Adipocyte (in vitro differentiated cells): ENCODE measurements around the gene SHLD2.
"Not testable (repeated sequence)": the region's sequence is repeated elsewhere in the genome, so short reads cannot be mapped to it uniquely, and the experiment has no call there.

Experiments
- DNase-seq: peaks from one replicate; pipeline ENCODE4 v3.0.0-alpha.2; 2015; ENCODE audit warnings: low read depth
- H3K27me3 ChIP-seq: replicated peaks from 2 replicates; pipeline ENCODE4 v1.7.0; 2013; ENCODE audit warnings: mild to moderate bottlenecking, low read length, moderate library complexity; ENCODE audit not compliant: control insufficient read depth, insufficient read depth
- H3K36me3 ChIP-seq: 2 replicates; pipeline ENCODE4 v1.7.0; 2013; ENCODE audit warnings: low read length, mild to moderate bottlenecking, moderate library complexity; ENCODE audit not compliant: control insufficient read depth, insufficient read depth, severe bottlenecking
- H3K4me1 ChIP-seq: 2 replicates; pipeline ENCODE4 v1.7.0; 2013; ENCODE audit warnings: mild to moderate bottlenecking, low read length, moderate library complexity; ENCODE audit not compliant: control insufficient read depth, insufficient read depth
- H3K4me3 ChIP-seq: 2 replicates; pipeline ENCODE4 v1.7.0; 2013; ENCODE audit warnings: mild to moderate bottlenecking, low read length, moderate library complexity
- H3K9ac ChIP-seq: 2 replicates; pipeline ENCODE4 v1.7.0; 2013; ENCODE audit warnings: mild to moderate bottlenecking, low read length, moderate library complexity
- H3K9me3 ChIP-seq: 2 replicates; pipeline ENCODE4 v1.7.0; 2013; ENCODE audit warnings: mild to moderate bottlenecking, low read length, moderate library complexity; ENCODE audit not compliant: control insufficient read depth

Gene SHLD2

DNA sequence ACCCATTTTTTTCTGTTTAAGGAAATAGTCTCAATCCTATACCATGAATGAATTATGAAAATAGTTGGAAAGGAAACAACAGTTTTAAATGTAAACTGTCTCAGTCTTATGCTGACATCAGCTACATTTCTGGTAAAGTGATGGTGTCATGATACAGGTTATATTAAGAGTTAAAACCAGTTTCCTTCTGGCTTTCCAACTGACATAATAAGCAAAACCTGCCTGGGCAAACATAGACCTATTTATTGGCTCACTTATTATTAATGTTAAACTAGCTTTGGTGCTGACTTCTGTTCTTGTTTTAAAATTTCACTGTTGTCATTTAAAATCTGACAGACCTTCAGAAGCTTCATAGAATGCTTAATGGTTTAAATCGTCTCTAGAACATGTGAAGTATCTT lies 24.0 kb downstream of the SHLD2 start:
- not testable (repeated sequence) for H3K9ac ChIP-seq, H3K4me1 ChIP-seq, H3K9me3 ChIP-seq, H3K36me3 ChIP-seq, DNase-seq, H3K27me3 ChIP-seq, H3K4me3 ChIP-seq

GRCh38 chr10:87123351-87123750 lies 28.3 kb downstream of the SHLD2 start:
- not testable (repeated sequence) for H3K4me1 ChIP-seq, H3K9ac ChIP-seq, H3K9me3 ChIP-seq, DNase-seq, H3K36me3 ChIP-seq, H3K27me3 ChIP-seq, H3K4me3 ChIP-seq

DNA sequence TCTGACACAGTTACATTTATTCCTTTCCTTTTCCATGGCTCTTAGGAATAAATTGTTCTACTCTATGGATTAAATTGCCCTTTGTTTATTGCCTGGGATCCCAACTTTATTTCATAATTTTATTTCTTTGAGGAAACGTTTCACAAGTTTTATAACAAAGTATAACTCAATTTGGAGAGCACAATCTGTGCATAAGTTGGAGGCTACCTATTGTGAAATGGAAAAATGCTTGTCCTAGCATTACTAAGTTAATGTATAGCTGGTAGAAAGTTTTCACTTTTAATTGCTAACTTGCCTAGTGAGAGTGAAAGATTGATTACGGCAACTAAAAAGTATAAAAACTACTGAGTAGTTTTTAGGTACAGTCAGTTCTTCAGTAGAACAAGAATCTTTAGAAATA lies 32.0 kb downstream of the SHLD2 start:
- DNase-seq, H3K27me3 ChIP-seq, H3K4me3 ChIP-seq, H3K9ac ChIP-seq, H3K9me3 ChIP-seq, H3K4me1 ChIP-seq, H3K36me3 ChIP-seq: not testable (repeated sequence)

GRCh38 chr10:87127607-87128156 lies 32.7 kb downstream of the SHLD2 start:
- not testable (repeated sequence) for H3K9ac ChIP-seq, H3K9me3 ChIP-seq, DNase-seq, H3K36me3 ChIP-seq, H3K4me3 ChIP-seq, H3K27me3 ChIP-seq, H3K4me1 ChIP-seq

DNA sequence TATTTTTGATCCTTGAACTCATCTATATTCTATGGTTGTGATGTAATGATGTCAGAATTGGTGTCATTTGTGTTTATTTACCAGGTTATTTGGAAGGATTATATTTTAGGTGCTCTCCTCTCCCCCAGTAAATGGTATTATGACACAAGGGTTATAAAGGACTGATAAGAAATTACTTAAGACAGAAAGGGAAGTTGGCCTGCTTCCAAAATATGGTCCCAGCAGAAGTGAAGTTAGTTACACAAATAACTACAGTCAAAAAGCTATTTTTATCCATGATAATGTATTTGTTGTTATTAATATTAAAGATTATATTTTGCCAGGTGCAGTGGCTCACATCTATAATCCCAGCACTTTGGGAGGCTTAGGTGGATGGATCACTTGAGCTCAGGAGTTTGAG lies 37.2 kb downstream of the SHLD2 start:
- not testable (repeated sequence) for DNase-seq

GRCh38 chr10:87133936-87134335 lies 38.9 kb downstream of the SHLD2 start:
- not testable (repeated sequence) for H3K4me1 ChIP-seq, H3K9me3 ChIP-seq, H3K4me3 ChIP-seq, H3K27me3 ChIP-seq, H3K36me3 ChIP-seq, DNase-seq, H3K9ac ChIP-seq

More for the DNA sequence above, 37.2 kb downstream of the SHLD2 start:
- not testable (repeated sequence) for H3K27me3 ChIP-seq, H3K36me3 ChIP-seq, H3K9me3 ChIP-seq, H3K9ac ChIP-seq, H3K4me1 ChIP-seq, H3K4me3 ChIP-seq

DNA sequence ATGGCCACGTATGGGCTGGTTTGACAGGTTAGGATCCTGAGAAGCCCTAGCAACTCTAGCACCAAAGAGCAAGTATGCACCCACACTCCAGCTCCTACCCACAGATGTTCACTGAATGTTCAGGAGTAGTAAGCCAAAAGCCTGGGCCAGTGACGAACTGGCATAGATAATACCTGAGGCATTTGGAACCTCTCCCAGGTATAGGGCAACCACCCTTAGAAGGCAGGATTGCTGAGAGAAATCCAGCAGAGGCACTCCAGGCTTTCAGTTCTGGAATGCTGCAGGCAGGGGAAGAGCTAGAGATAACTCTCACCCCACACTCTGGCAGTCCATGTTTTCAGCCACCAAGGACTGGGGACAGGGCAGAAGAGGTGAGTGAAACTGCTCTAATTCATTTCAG lies 39.4 kb downstream of the SHLD2 start:
- not testable (repeated sequence) for H3K36me3 ChIP-seq, H3K4me1 ChIP-seq, H3K4me3 ChIP-seq, H3K9ac ChIP-seq, H3K9me3 ChIP-seq, H3K27me3 ChIP-seq, DNase-seq

- not testable (repeated sequence) for H3K36me3 ChIP-seq, H3K4me1 ChIP-seq, H3K4me3 ChIP-seq, H3K9ac ChIP-seq, DNase-seq, H3K27me3 ChIP-seq, H3K9me3 ChIP-seq
Observed at GRCh38 chr10:87137478-87137877, 42.5 kb downstream of the SHLD2 start.

GRCh38 chr10:87142230-87143108 lies 47.5 kb downstream of the SHLD2 start:
- DNase-seq = peak; percentile 56
- H3K9me3 ChIP-seq, H3K36me3 ChIP-seq, H3K27me3 ChIP-seq, H3K4me1 ChIP-seq, H3K9ac ChIP-seq: not testable (repeated sequence)
- peak overlapping the region; percentile 44 for H3K4me3 ChIP-seq

DNA sequence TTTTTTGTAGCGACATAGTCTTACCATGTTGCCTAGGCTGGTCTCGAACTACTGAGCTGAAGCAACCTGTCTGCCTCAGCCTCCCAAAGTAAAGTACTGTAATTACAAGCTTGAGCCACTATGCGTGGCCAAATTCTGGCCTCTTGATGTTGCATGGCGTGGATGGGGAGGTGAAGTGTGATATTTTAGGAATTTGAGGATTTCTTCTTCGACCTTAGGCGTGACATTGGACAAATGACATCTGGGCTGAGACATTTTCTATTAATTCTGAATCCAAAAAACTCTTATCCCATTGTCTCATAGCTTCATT lies 48.1 kb downstream of the SHLD2 start:
- not testable (repeated sequence) for H3K4me1 ChIP-seq, DNase-seq

DNA sequence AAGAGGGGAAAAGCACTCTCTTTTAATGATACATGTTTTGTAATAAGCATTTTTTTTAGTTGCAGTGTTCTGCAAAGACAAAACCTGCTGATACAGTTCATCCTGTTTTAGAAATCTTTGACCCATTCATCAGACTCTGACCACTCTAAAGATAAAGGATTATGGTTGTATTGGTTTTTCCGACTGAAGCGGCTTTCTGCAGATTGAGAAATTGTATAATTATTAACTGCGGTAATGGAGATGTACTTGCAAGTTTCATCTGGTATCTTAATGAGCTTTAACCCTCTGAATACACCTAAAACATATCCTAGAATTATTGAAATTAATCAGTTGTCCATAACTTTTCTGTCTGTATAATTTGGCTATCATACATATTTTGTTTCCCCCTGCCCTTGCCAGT lies 50.6 kb downstream of the SHLD2 start:
- not testable (repeated sequence) for H3K4me3 ChIP-seq, H3K27me3 ChIP-seq, H3K9me3 ChIP-seq, H3K36me3 ChIP-seq, H3K9ac ChIP-seq, DNase-seq, H3K4me1 ChIP-seq

More for the DNA sequence above, 48.1 kb downstream of the SHLD2 start:
- H3K27me3 ChIP-seq, H3K36me3 ChIP-seq, H3K4me3 ChIP-seq, H3K9me3 ChIP-seq, H3K9ac ChIP-seq: not testable (repeated sequence)
